LNCaP clone FGC (cell line): ENCODE measurements around the gene SIGLEC12.
"Not testable (repeated sequence)": the region's sequence is repeated elsewhere in the genome, so short reads cannot be mapped to it uniquely, and the experiment has no call there.

ENCODE experiments used
- DNase-seq: peaks from one replicate; pipeline ENCODE4 v3.0.0-alpha.2; 2011; ENCODE audit warnings: low read depth
- H3K4me3 ChIP-seq: 2 replicates; pipeline ENCODE4 v1.5.1; 2011; ENCODE audit warnings: mild to moderate bottlenecking, low read depth, low read length, control low read depth
- CTCF ChIP-seq: IDR thresholded peaks from 2 replicates; pipeline ENCODE4 v1.5.1; 2012; ENCODE audit warnings: mild to moderate bottlenecking; ENCODE audit not compliant: control insufficient read depth, insufficient read depth; ENCODE audit errors: extremely low read depth

Gene SIGLEC12

GRCh38 chr19:51503286-51503817 lies 1.8 kb upstream of the SIGLEC12 start:
- TF ChIP-seq CTCF, result no peak
- DNase-seq, result no peak
- H3K4me3 ChIP-seq, result no peak overlapping the region

GRCh38 chr19:51500931-51501330 lies 669 bp downstream of the SIGLEC12 start:
- DNase-seq, H3K4me3 ChIP-seq: not testable (repeated sequence)

- no peak for TF ChIP-seq CTCF
- no peak overlapping the region for H3K4me3 ChIP-seq
- no peak for DNase-seq
These were observed 3.9 kb downstream of the SIGLEC12 start for GRCh38 chr19:51497666-51498065.

GRCh38 chr19:51493776-51494175 lies 7.8 kb downstream of the SIGLEC12 start:
- no peak for DNase-seq
- no peak for TF ChIP-seq CTCF

GRCh38 chr19:51491586-51491985 lies 10.0 kb downstream of the SIGLEC12 start:
- H3K4me3 ChIP-seq, result no peak overlapping the region
- TF ChIP-seq CTCF, result no peak
- no peak for DNase-seq

More at GRCh38 chr19:51493776-51494175, 7.8 kb downstream of the SIGLEC12 start:
- no peak overlapping the region for H3K4me3 ChIP-seq

GRCh38 chr19:51490676-51491075 lies 10.9 kb downstream of the SIGLEC12 start:
- H3K4me3 ChIP-seq, result no peak overlapping the region
- no peak for TF ChIP-seq CTCF

GRCh38 chr19:51489113-51489512 lies 12.5 kb downstream of the SIGLEC12 start:
- no peak for DNase-seq
- no peak overlapping the region for H3K4me3 ChIP-seq
- TF ChIP-seq CTCF, result no peak

More at GRCh38 chr19:51490676-51491075, 10.9 kb downstream of the SIGLEC12 start:
- no peak for DNase-seq

- H3K4me3 ChIP-seq, result no peak overlapping the region
These were observed 13.1 kb downstream of the SIGLEC12 start for GRCh38 chr19:51488491-51488890.

More at GRCh38 chr19:51488491-51488890, 13.1 kb downstream of the SIGLEC12 start:
- DNase-seq, result no peak
- TF ChIP-seq CTCF, result no peak
